ENCODE data around the gene ANKRD60. TPM values are rescaled to one million over a fixed set of nuclear protein-coding genes. Genes with fewer than 3 reads are reported as not detected.

The ANKRD60 gene
- polyA plus RNA-seq, 12 donors = not detected

- DNase-seq = no peak
These were observed 4.4 kb downstream of the ANKRD60 start for GRCh38 chr20:58224097-58224496.

- DNase-seq = no peak
These were observed 5.0 kb downstream of the ANKRD60 start for GRCh38 chr20:58223358-58223941.

GRCh38 chr20:58222446-58222845 is 6.0 kb downstream of the ANKRD60 start:
- no peak for DNase-seq

GRCh38 chr20:58219342-58219700 is 9.1 kb downstream of the ANKRD60 start:
- no peak for DNase-seq

GRCh38 chr20:58218665-58219341 is 9.7 kb downstream of the ANKRD60 start:
- DNase-seq = no peak

- DNase-seq = no peak
These were observed 12.1 kb downstream of the ANKRD60 start for GRCh38 chr20:58216334-58216733.

GRCh38 chr20:58215116-58215515 is 13.3 kb downstream of the ANKRD60 start:
- no peak for DNase-seq

GRCh38 chr20:58214310-58214709 is 14.1 kb downstream of the ANKRD60 start:
- no peak for DNase-seq

GRCh38 chr20:58213716-58214115 is 14.7 kb downstream of the ANKRD60 start:
- DNase-seq = no peak

GRCh38 chr20:58213121-58213520 is 15.3 kb downstream of the ANKRD60 start:
- peak; percentile 44 for DNase-seq

- no peak for DNase-seq
These were observed 15.8 kb downstream of the ANKRD60 start for GRCh38 chr20:58212636-58213035.

GRCh38 chr20:58210398-58210747 is 18.1 kb downstream of the ANKRD60 start:
- DNase-seq = no peak

- DNase-seq = peak; percentile 86
These were observed 18.6 kb downstream of the ANKRD60 start for GRCh38 chr20:58209652-58210397.

GRCh38 chr20:58208944-58209343 is 19.5 kb downstream of the ANKRD60 start:
- DNase-seq = no peak

GRCh38 chr20:58205850-58206249 is 22.6 kb downstream of the ANKRD60 start:
- DNase-seq = no peak

GRCh38 chr20:58202044-58202443 is 26.4 kb downstream of the ANKRD60 start:
- DNase-seq = no peak

GRCh38 chr20:58201616-58202015 is 26.8 kb downstream of the ANKRD60 start:
- no peak for DNase-seq

- DNase-seq = no peak
These were observed 29.0 kb downstream of the ANKRD60 start for GRCh38 chr20:58199469-58199868.

GRCh38 chr20:58198901-58199355 is 29.5 kb downstream of the ANKRD60 start:
- no peak for DNase-seq

GRCh38 chr20:58198384-58198783 is 30.1 kb downstream of the ANKRD60 start:
- no peak for DNase-seq

- no peak for DNase-seq
These were observed 31.3 kb downstream of the ANKRD60 start for GRCh38 chr20:58197185-58197469.

- no peak for DNase-seq
These were observed 31.9 kb downstream of the ANKRD60 start for GRCh38 chr20:58196402-58197184.

- no peak for DNase-seq
These were observed 33.4 kb downstream of the ANKRD60 start for GRCh38 chr20:58195047-58195446.
